Measurements from ENCODE around the gene SPRR2E.
A peak's percentile ranks its signal among the peaks of the same experiment; 100 is the strongest.

The SPRR2E gene

GRCh38 chr1:153071511-153071910, 22.8 kb downstream of the SPRR2E start, which contains the start of gene SPRR2B:
SPRR2B (minus strand) TSS chr1:153071611; CDS start chr1:153070839, 772 bp downstream.
- TF ChIP-seq, protein P1, sequence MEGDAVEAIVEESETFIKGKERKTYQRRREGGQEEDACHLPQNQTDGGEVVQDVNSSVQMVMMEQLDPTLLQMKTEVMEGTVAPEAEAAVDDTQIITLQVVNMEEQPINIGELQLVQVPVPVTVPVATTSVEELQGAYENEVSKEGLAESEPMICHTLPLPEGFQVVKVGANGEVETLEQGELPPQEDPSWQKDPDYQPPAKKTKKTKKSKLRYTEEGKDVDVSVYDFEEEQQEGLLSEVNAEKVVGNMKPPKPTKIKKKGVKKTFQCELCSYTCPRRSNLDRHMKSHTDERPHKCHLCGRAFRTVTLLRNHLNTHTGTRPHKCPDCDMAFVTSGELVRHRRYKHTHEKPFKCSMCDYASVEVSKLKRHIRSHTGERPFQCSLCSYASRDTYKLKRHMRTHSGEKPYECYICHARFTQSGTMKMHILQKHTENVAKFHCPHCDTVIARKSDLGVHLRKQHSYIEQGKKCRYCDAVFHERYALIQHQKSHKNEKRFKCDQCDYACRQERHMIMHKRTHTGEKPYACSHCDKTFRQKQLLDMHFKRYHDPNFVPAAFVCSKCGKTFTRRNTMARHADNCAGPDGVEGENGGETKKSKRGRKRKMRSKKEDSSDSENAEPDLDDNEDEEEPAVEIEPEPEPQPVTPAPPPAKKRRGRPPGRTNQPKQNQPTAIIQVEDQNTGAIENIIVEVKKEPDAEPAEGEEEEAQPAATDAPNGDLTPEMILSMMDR (IDR thresholded peaks at IDR 0.05; ENCODE audit: low read depth, low read length), result no peak
- TF ChIP-seq EZH2phosphoT487 (IDR thresholded peaks at IDR 0.05; ENCODE audit: low read depth), result no peak
- Histone ChIP-seq H3K4me3 (ENCODE audit: low read length) (no peak within 1 kb of the TSS), H2AFZ (ENCODE audit: low read depth, low read length) (no peak within 1 kb of the TSS), H3K27ac (ENCODE audit: low read length) (no peak within 1 kb of the TSS), H3K4me2 (ENCODE audit: low read length) (no peak within 1 kb of the TSS), H3K79me2 (ENCODE audit: low read length) (no peaks in the 10 kb centered on the region), H3K9ac (ENCODE audit: low read length) (no peak within 1 kb of the TSS), H3K4me1 (ENCODE audit: low read length) (no peaks in the 10 kb centered on the region), H3K9me3 (ENCODE audit: insufficient read depth, low read length) (no peaks in the 10 kb centered on the region), H4K20me1 (ENCODE audit: insufficient read depth, low read length) (no peaks in the 10 kb centered on the region), H3K36me3 (replicated peaks; ENCODE audit: low read depth, low read length) (no peaks in the 10 kb centered on the region), H3K27me3 (ENCODE audit: low read depth, low read length) (peaks cover 40% of the 10 kb centered on the region)

- Histone ChIP-seq H3K79me2 (ENCODE audit: low read length) (no peaks in the 10 kb centered on the region), H4K20me1 (ENCODE audit: insufficient read depth, low read length) (no peaks in the 10 kb centered on the region), H3K27me3 (ENCODE audit: low read depth, low read length) (peaks cover 49% of the 10 kb centered on the region), H3K27ac (ENCODE audit: low read length) (no peak overlapping the region), H3K4me3 (ENCODE audit: low read length) (no peak overlapping the region), H3K36me3 (replicated peaks; ENCODE audit: low read depth, low read length) (no peaks in the 10 kb centered on the region), H3K4me2 (ENCODE audit: low read length) (no peak overlapping the region), H3K9me3 (ENCODE audit: insufficient read depth, low read length) (no peaks in the 10 kb centered on the region), H3K9ac (ENCODE audit: low read length) (no peak overlapping the region), H3K4me1 (ENCODE audit: low read length) (no peaks in the 10 kb centered on the region), H2AFZ (ENCODE audit: low read depth, low read length) (no peak overlapping the region)
- TF ChIP-seq, protein P1 (IDR thresholded peaks at IDR 0.05; ENCODE audit: low read depth, low read length), result no peak
- TF ChIP-seq EZH2phosphoT487 (IDR thresholded peaks at IDR 0.05; ENCODE audit: low read depth), result no peak
These were observed 24.1 kb downstream of the SPRR2E start for GRCh38 chr1:153070243-153070642.

DNA sequence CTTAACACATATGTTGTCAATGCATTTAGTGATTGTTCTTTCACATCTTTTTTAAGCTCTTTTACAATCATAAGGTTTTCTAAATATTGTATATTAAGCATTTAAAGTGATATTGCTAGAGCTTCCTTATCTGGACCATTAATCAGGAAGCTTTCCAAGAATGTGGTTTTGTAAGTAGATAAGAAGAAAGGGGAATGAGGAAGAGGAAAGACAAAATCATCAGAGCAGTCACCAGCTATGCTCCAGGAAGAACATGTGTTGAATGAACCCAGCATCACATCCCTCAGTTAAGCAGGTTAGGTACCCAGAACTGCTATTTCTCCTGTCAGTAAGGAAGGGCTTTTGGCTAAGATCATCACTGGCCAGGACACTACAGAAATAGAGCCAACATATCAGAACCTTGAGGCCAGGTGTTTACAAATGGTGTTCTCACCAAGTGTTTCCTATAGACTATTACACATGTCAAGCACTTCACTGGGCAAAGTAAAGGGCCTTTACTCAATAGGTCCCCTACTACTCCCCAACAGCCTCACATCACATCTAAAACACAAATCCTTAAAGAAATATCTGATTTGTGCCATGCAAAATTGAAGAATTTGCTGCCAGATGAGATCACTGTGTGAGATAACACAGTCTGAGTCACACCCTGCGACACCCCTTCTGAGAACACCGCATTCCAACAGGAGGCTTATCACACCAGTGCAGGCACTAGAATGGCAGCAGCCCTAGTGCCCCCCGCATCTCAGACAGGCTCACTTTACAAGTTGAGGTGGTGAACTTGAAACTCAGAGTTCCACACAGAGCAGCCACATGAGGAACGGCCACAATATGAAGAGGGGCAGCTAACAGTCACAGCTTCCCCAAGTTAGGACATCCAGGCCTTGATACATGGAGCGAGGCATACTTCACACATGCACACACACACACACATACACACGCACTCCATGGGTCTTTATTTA, 35.2 kb downstream of the SPRR2E start:
- Histone ChIP-seq H3K79me2 (ENCODE audit: low read length) (no peaks in the 10 kb centered on the region), H3K27me3 (ENCODE audit: low read depth, low read length) (peaks cover 75% of the 10 kb centered on the region), H3K27ac (ENCODE audit: low read length) (no peak overlapping the region), H3K4me1 (ENCODE audit: low read length) (no peaks in the 10 kb centered on the region; the same call in 1 of the 2 replicates), H3K4me2 (ENCODE audit: low read length) (no peak overlapping the region), H3K9me3 (ENCODE audit: insufficient read depth, low read length) (no peaks in the 10 kb centered on the region), H3K36me3 (replicated peaks; ENCODE audit: low read depth, low read length) (no peaks in the 10 kb centered on the region), H3K9ac (ENCODE audit: low read length) (no peak overlapping the region), H3K4me3 (ENCODE audit: low read length) (no peak overlapping the region), H4K20me1 (ENCODE audit: insufficient read depth, low read length) (no peaks in the 10 kb centered on the region), H2AFZ (ENCODE audit: low read depth, low read length) (no peak overlapping the region)
- TF ChIP-seq EZH2phosphoT487 (IDR thresholded peaks at IDR 0.05; ENCODE audit: low read depth), result no peak
- TF ChIP-seq, protein P1 (IDR thresholded peaks at IDR 0.05; ENCODE audit: low read depth, low read length), result no peak

DNA sequence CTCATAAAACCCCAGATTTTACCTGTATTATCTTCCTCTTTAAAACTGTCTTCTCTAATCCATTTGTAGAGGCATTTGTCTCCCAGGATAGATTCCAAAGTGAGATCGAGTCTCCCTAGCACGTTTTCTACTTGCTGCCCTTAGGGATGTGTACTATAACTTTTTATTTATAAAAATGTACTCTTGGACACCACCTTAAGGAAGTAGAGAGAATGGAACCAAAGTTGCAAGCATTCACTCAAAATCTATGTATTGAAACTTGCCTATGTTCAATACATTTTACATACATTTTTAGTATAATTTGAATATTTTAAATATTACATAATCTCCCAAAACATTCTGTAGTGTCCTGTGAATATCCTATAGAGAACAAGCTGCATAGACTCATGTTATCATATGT, 36.2 kb downstream of the SPRR2E start:
- no peak overlapping the region for H2AFZ ChIP-seq (ENCODE audit: low read depth, low read length)

More for the DNA sequence above, 36.2 kb downstream of the SPRR2E start:
- no peak overlapping the region for H3K27ac ChIP-seq (ENCODE audit: low read length)
- no peaks in the 10 kb centered on the region for H4K20me1 ChIP-seq (ENCODE audit: insufficient read depth, low read length)
- no peak overlapping the region for H3K4me3 ChIP-seq (ENCODE audit: low read length)
- H3K9ac ChIP-seq (ENCODE audit: low read length), result no peak overlapping the region
- no peaks in the 10 kb centered on the region for H3K79me2 ChIP-seq (ENCODE audit: low read length)
- H3K4me1 ChIP-seq (ENCODE audit: low read length), result no peaks in the 10 kb centered on the region; the same call in 1 of the 2 replicates
- H3K4me2 ChIP-seq (ENCODE audit: low read length), result no peak overlapping the region
- TF ChIP-seq, protein P1 (IDR thresholded peaks at IDR 0.05; ENCODE audit: low read depth, low read length), result peak; percentile 38
- no peak for TF ChIP-seq EZH2phosphoT487 (IDR thresholded peaks at IDR 0.05; ENCODE audit: low read depth)
- H3K9me3 ChIP-seq (ENCODE audit: insufficient read depth, low read length), result no peaks in the 10 kb centered on the region
- H3K27me3 ChIP-seq (ENCODE audit: low read depth, low read length), result peaks cover 79% of the 10 kb centered on the region
- no peaks in the 10 kb centered on the region for H3K36me3 ChIP-seq (replicated peaks; ENCODE audit: low read depth, low read length)

Measured in OCI-LY3 (cell line).